ENCODE measurements around the gene SUB1.
"Not testable (repeated sequence)": the region's sequence is repeated elsewhere in the genome, so short reads cannot be mapped to it uniquely, and the experiment has no call there.

Gene SUB1

GRCh38 chr5:32585446-32586275, at the start of gene SUB1:
TSS of gene SUB1 (plus strand) at chr5:32585557. CDS start at chr5:32588513, 2,956 bp downstream.
- Histone ChIP-seq H3K4me3 (ENCODE audit: low read length) (peak within 1 kb of the TSS; percentile 98), H3K4me1 (ENCODE audit: control insufficient read depth, insufficient read depth, low read length) (peaks cover 38% of the 10 kb centered on the region), H3K27me3 (replicated peaks; ENCODE audit: control insufficient read depth, insufficient read depth, low read length) (no peaks in the 10 kb centered on the region), H3K9ac (ENCODE audit: low read length) (peak within 1 kb of the TSS; percentile 95), H3K36me3 (ENCODE audit: control insufficient read depth, insufficient read depth, low read length, severe bottlenecking) (peaks cover 13% of the 10 kb centered on the region), H3K9me3 (ENCODE audit: control insufficient read depth, low read length) (no peaks in the 10 kb centered on the region)
- DNase-seq (ENCODE audit: low read depth) = peak; percentile 97

- no peaks in the 10 kb centered on the region for H3K27me3 ChIP-seq (replicated peaks; ENCODE audit: control insufficient read depth, insufficient read depth, low read length)
- no peak overlapping the region for H3K9ac ChIP-seq (ENCODE audit: low read length)
- no peak for DNase-seq (ENCODE audit: low read depth)
- peaks cover 32% of the 10 kb centered on the region for H3K4me1 ChIP-seq (ENCODE audit: control insufficient read depth, insufficient read depth, low read length)
- no peak overlapping the region for H3K4me3 ChIP-seq (ENCODE audit: low read length)
- H3K36me3 ChIP-seq (ENCODE audit: control insufficient read depth, insufficient read depth, low read length, severe bottlenecking) = no peaks in the 10 kb centered on the region
- H3K9me3 ChIP-seq (ENCODE audit: control insufficient read depth, low read length) = no peaks in the 10 kb centered on the region
Measured at GRCh38 chr5:32536246-32536645, 49.1 kb upstream of the SUB1 start.

GRCh38 chr5:32537437-32538029, 47.8 kb upstream of the SUB1 start:
- not testable (repeated sequence) for H3K4me3 ChIP-seq (ENCODE audit: low read length); H3K9ac ChIP-seq (ENCODE audit: low read length); H3K27me3 ChIP-seq (replicated peaks; ENCODE audit: control insufficient read depth, insufficient read depth, low read length); H3K9me3 ChIP-seq (ENCODE audit: control insufficient read depth, low read length); H3K36me3 ChIP-seq (ENCODE audit: control insufficient read depth, insufficient read depth, low read length, severe bottlenecking)
- peaks cover 20% of the 10 kb centered on the region for H3K4me1 ChIP-seq (ENCODE audit: control insufficient read depth, insufficient read depth, low read length)
- DNase-seq (ENCODE audit: low read depth) = peak; percentile 68

GRCh38 chr5:32538031-32538547, 47.3 kb upstream of the SUB1 start:
- no peaks in the 10 kb centered on the region for H3K27me3 ChIP-seq (replicated peaks; ENCODE audit: control insufficient read depth, insufficient read depth, low read length)
- no peak overlapping the region for H3K4me3 ChIP-seq (ENCODE audit: low read length)
- no peak for DNase-seq (ENCODE audit: low read depth)
- H3K9me3 ChIP-seq (ENCODE audit: control insufficient read depth, low read length) = no peaks in the 10 kb centered on the region
- H3K4me1 ChIP-seq (ENCODE audit: control insufficient read depth, insufficient read depth, low read length) = peaks cover 20% of the 10 kb centered on the region
- H3K9ac ChIP-seq (ENCODE audit: low read length) = no peak overlapping the region
- H3K36me3 ChIP-seq (ENCODE audit: control insufficient read depth, insufficient read depth, low read length, severe bottlenecking) = no peaks in the 10 kb centered on the region

GRCh38 chr5:32539981-32540845, 45.1 kb upstream of the SUB1 start:
- no peaks in the 10 kb centered on the region for H3K9me3 ChIP-seq (ENCODE audit: control insufficient read depth, low read length)
- no peak for DNase-seq (ENCODE audit: low read depth)
- H3K4me3 ChIP-seq (ENCODE audit: low read length) = no peak overlapping the region
- no peaks in the 10 kb centered on the region for H3K36me3 ChIP-seq (ENCODE audit: control insufficient read depth, insufficient read depth, low read length, severe bottlenecking)
- no peaks in the 10 kb centered on the region for H3K27me3 ChIP-seq (replicated peaks; ENCODE audit: control insufficient read depth, insufficient read depth, low read length)
- H3K9ac ChIP-seq (ENCODE audit: low read length) = no peak overlapping the region
- H3K4me1 ChIP-seq (ENCODE audit: control insufficient read depth, insufficient read depth, low read length) = peaks cover 12% of the 10 kb centered on the region

GRCh38 chr5:32541241-32541640, 44.1 kb upstream of the SUB1 start:
- Histone ChIP-seq H3K4me3 (ENCODE audit: low read length) (no peak overlapping the region), H3K9me3 (ENCODE audit: control insufficient read depth, low read length) (no peaks in the 10 kb centered on the region), H3K36me3 (ENCODE audit: control insufficient read depth, insufficient read depth, low read length, severe bottlenecking) (no peaks in the 10 kb centered on the region), H3K4me1 (ENCODE audit: control insufficient read depth, insufficient read depth, low read length) (peaks cover 15% of the 10 kb centered on the region), H3K27me3 (replicated peaks; ENCODE audit: control insufficient read depth, insufficient read depth, low read length) (no peaks in the 10 kb centered on the region), H3K9ac (ENCODE audit: low read length) (no peak overlapping the region)
- DNase-seq (ENCODE audit: low read depth) = peak; percentile 31

GRCh38 chr5:32542216-32543059, 42.9 kb upstream of the SUB1 start:
- peaks cover 15% of the 10 kb centered on the region for H3K4me1 ChIP-seq (ENCODE audit: control insufficient read depth, insufficient read depth, low read length)
- no peaks in the 10 kb centered on the region for H3K9me3 ChIP-seq (ENCODE audit: control insufficient read depth, low read length)
- no peak for DNase-seq (ENCODE audit: low read depth)
- H3K4me3 ChIP-seq (ENCODE audit: low read length) = no peak overlapping the region
- no peaks in the 10 kb centered on the region for H3K36me3 ChIP-seq (ENCODE audit: control insufficient read depth, insufficient read depth, low read length, severe bottlenecking)
- no peaks in the 10 kb centered on the region for H3K27me3 ChIP-seq (replicated peaks; ENCODE audit: control insufficient read depth, insufficient read depth, low read length)
- H3K9ac ChIP-seq (ENCODE audit: low read length) = no peak overlapping the region

GRCh38 chr5:32543291-32543690, 42.1 kb upstream of the SUB1 start:
- no peak overlapping the region for H3K4me3 ChIP-seq (ENCODE audit: low read length)
- H3K27me3 ChIP-seq (replicated peaks; ENCODE audit: control insufficient read depth, insufficient read depth, low read length) = no peaks in the 10 kb centered on the region
- no peak for DNase-seq (ENCODE audit: low read depth)
- H3K4me1 ChIP-seq (ENCODE audit: control insufficient read depth, insufficient read depth, low read length) = peaks cover 12% of the 10 kb centered on the region
- no peaks in the 10 kb centered on the region for H3K9me3 ChIP-seq (ENCODE audit: control insufficient read depth, low read length)
- H3K36me3 ChIP-seq (ENCODE audit: control insufficient read depth, insufficient read depth, low read length, severe bottlenecking) = no peaks in the 10 kb centered on the region
- H3K9ac ChIP-seq (ENCODE audit: low read length) = no peak overlapping the region

- no peak overlapping the region for H3K9ac ChIP-seq (ENCODE audit: low read length)
- no peaks in the 10 kb centered on the region for H3K36me3 ChIP-seq (ENCODE audit: control insufficient read depth, insufficient read depth, low read length, severe bottlenecking)
- DNase-seq (ENCODE audit: low read depth) = no peak
- H3K4me1 ChIP-seq (ENCODE audit: control insufficient read depth, insufficient read depth, low read length) = peaks cover 3% of the 10 kb centered on the region
- no peaks in the 10 kb centered on the region for H3K27me3 ChIP-seq (replicated peaks; ENCODE audit: control insufficient read depth, insufficient read depth, low read length)
- H3K9me3 ChIP-seq (ENCODE audit: control insufficient read depth, low read length) = no peaks in the 10 kb centered on the region
- no peak overlapping the region for H3K4me3 ChIP-seq (ENCODE audit: low read length)
Measured at GRCh38 chr5:32545102-32545800, 40.1 kb upstream of the SUB1 start.

- no peak for DNase-seq (ENCODE audit: low read depth)
- Histone ChIP-seq H3K9ac (ENCODE audit: low read length) (no peak overlapping the region), H3K9me3 (ENCODE audit: control insufficient read depth, low read length) (peaks cover 2% of the 10 kb centered on the region), H3K36me3 (ENCODE audit: control insufficient read depth, insufficient read depth, low read length, severe bottlenecking) (no peaks in the 10 kb centered on the region), H3K4me3 (ENCODE audit: low read length) (no peak overlapping the region), H3K4me1 (ENCODE audit: control insufficient read depth, insufficient read depth, low read length) (peaks cover 6% of the 10 kb centered on the region), H3K27me3 (replicated peaks; ENCODE audit: control insufficient read depth, insufficient read depth, low read length) (no peaks in the 10 kb centered on the region)
Measured at GRCh38 chr5:32551194-32551593, 34.2 kb upstream of the SUB1 start.

All from adipocyte (in vitro differentiated cells).